Activated naive CD8-positive, alpha-beta T cell (primary cell): ENCODE results near the gene PSMD11.
"Not testable (repeated sequence)": the region's sequence is repeated elsewhere in the genome, so short reads cannot be mapped to it uniquely, and the experiment has no call there.

Experiments used
- H3K27ac Mint-ChIP-seq: one replicate; pipeline ENCODE4 v1.8.0; 2021; ENCODE audit warnings: mixed read lengths
- H3K27me3 Mint-ChIP-seq: one replicate; pipeline ENCODE4 v1.8.0; 2021; ENCODE audit warnings: mixed read lengths
- H3K36me3 Mint-ChIP-seq: one replicate; pipeline ENCODE4 v1.8.0; 2021; ENCODE audit warnings: mixed read lengths
- H3K4me1 Mint-ChIP-seq: one replicate; pipeline ENCODE4 v1.8.0; 2021; ENCODE audit warnings: low read depth, mixed read lengths
- H3K4me3 Mint-ChIP-seq: one replicate; pipeline ENCODE4 v1.8.0; 2021; ENCODE audit warnings: mild to moderate bottlenecking, mixed read lengths
- H3K9me3 Mint-ChIP-seq: one replicate; pipeline ENCODE4 v1.8.0; 2021; ENCODE audit warnings: low read depth, mixed read lengths

Gene PSMD11

DNA sequence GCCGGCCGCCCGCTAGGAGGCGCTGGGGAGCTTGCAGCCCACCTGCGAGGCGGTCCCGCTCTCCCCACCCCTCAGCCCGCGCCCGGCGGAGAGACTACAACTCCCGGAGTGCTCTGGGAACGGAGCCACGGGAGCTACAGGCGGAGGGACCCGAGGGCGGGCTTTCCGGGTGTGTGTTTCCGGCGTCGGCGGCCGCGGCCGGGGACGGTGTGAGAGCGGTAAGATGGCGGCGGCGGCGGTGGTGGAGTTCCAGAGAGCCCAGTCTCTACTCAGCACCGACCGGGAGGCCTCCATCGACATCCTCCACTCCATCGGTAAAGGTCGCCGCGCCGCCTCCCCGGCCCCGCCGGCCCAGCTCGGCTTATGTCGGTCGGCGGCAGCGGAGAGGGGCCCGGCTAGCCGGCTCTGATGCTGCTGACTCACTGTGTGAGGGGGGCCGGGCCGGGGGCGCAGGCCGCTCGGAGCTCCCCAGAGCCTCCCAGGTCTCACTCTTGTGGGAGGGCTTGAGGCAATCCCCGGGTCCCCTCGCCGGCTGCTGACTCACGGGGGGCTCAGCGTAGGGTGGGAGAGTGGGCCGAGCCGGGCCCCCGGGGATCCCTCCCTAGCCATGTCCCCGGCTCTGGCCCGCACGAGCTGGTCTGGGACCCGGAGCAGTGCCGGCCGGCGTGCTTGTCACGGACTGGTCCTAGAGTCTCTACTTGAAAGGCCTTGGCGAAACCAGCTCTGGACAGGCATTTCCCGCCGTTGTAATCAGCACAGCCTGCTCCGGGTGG, at the start of gene PSMD11:
TSS of gene PSMD11 (plus strand) at position 210 of the 773 bp plus-strand sequence. CDS start at position 224, 14 bp downstream.
- Mint-ChIP-seq H3K4me3 (peak within 1 kb of the TSS; percentile 93), H3K27ac (peak within 1 kb of the TSS; percentile 89), H3K27me3 (peaks cover 1% of the 10 kb centered on the region), H3K36me3 (peaks cover 7% of the 10 kb centered on the region), H3K4me1 (peaks cover 32% of the 10 kb centered on the region), H3K9me3 (no peaks in the 10 kb centered on the region)

DNA sequence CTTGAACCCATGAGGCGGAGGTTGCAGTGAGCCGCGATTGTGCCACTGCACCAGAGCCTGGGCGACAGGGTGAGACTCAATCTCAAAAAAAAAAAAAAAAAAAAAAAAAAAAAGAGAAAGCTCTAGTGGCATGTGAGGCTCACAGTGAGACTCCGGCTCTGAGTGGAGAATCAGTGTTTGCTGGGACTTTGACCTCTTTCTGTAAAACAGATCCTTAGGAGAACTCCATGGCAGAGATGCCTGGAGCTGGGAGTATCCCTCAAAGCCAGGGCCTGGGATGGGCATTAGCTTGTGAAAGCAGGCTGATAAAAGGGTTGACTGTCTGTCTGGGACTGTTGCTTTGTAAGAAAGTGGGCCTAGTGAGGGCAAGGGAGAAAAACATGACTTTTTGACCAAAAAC, 48.0 kb upstream of the PSMD11 start:
- H3K4me1 Mint-ChIP-seq, result peaks cover 12% of the 10 kb centered on the region
- no peaks in the 10 kb centered on the region for H3K36me3 Mint-ChIP-seq
- no peaks in the 10 kb centered on the region for H3K27me3 Mint-ChIP-seq
- H3K27ac Mint-ChIP-seq, result no peak overlapping the region
- H3K9me3 Mint-ChIP-seq, result no peaks in the 10 kb centered on the region
- H3K4me3 Mint-ChIP-seq, result no peak overlapping the region

DNA sequence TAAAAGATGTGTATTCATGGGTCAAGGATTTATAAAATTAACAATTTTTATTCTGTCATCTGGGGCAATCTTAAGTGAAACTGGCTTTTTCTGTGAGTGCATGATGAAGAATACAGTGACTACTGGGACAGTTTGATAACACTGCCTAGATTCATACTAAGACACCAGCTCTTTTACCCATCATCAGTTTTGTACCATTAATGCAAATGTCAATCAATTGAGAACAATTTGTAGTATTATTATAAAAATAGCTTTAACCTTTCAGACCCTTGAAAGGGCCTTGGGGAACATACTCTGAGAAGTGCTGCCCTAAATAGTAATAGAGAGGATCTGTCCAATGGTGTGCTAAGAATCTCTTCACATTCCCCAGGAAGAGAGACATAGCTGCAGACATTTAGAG, 45.4 kb upstream of the PSMD11 start:
- no peaks in the 10 kb centered on the region for H3K9me3 Mint-ChIP-seq
- no peaks in the 10 kb centered on the region for H3K27me3 Mint-ChIP-seq
- peaks cover 12% of the 10 kb centered on the region for H3K4me1 Mint-ChIP-seq
- H3K36me3 Mint-ChIP-seq, result no peaks in the 10 kb centered on the region
- no peak overlapping the region for H3K4me3 Mint-ChIP-seq
- no peak overlapping the region for H3K27ac Mint-ChIP-seq

DNA sequence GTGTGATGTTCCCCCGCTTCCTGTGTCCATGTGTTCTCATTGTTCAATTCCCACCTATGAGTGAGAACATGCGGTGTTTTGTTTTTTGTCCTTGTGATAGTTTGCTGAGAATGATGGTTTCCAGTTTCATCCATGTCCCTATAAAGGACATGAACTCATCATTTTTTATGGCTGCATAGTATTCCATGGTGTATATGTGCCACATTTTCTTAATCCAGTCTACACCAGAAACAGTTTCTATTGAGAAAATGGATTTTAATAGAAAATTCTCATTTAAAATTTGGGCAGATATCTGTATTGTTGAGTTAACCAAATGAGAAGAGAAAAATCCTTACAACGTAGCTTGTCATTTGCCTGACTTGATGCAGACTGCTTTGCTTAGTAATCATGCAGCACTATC, 34.2 kb upstream of the PSMD11 start:
- not testable (repeated sequence) for H3K36me3 Mint-ChIP-seq, H3K4me3 Mint-ChIP-seq, H3K27ac Mint-ChIP-seq, H3K27me3 Mint-ChIP-seq, H3K9me3 Mint-ChIP-seq, H3K4me1 Mint-ChIP-seq

GRCh38 chr17:32426894-32427293, 17.4 kb upstream of the PSMD11 start:
- H3K4me3 Mint-ChIP-seq, result no peak overlapping the region
- no peaks in the 10 kb centered on the region for H3K4me1 Mint-ChIP-seq
- no peaks in the 10 kb centered on the region for H3K27me3 Mint-ChIP-seq
- H3K27ac Mint-ChIP-seq, result no peak overlapping the region
- peaks cover 12% of the 10 kb centered on the region for H3K36me3 Mint-ChIP-seq
- H3K9me3 Mint-ChIP-seq, result peaks cover 11% of the 10 kb centered on the region

DNA sequence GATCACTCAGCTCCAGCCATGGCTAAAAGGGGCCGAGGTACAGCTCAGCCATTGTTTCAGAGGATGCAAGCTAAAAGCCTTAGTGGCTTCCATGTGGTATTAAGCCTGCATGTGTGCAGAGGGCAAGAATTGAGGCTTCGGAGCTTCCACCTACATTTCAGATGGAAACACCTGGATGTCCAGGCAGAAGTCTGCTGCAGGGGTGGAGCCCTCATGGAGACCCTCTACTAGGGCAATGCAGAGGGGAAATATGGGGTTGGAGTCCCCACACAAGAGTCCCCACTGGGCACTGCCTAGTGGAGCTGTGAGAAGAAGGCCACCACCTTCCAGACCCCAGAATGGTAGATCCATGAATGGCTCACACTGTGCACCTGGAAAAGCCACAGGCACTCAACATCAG, 14.7 kb upstream of the PSMD11 start:
- H3K4me1 Mint-ChIP-seq, result no peaks in the 10 kb centered on the region

DNA sequence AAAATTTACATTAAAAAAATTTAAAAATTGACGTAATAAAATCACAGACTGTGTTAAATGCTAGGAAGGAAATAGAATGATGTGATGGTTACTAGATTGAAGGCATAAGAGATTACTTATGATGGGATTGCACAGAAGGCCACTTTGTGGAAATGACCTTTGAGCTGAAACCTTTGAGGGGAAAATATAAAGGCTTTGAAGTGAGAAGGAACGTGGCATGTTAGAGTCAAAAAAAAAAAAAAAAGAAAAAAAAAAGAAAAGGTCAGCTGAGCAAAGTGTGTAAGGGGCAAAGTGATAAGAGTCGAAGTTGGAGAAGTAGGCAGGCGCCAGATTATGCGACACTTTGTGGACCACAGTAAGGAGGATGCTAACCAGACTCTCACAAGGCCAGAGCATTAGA, 3.6 kb upstream of the PSMD11 start:
- Mint-ChIP-seq H3K4me1 (peaks cover 9% of the 10 kb centered on the region), H3K27ac (no peak overlapping the region), H3K9me3 (no peaks in the 10 kb centered on the region), H3K27me3 (peaks cover 4% of the 10 kb centered on the region), H3K4me3 (no peak overlapping the region), H3K36me3 (no peaks in the 10 kb centered on the region)

More for the DNA sequence above, 14.7 kb upstream of the PSMD11 start:
- Mint-ChIP-seq H3K27ac (no peak overlapping the region), H3K27me3 (no peaks in the 10 kb centered on the region), H3K36me3 (peaks cover 14% of the 10 kb centered on the region), H3K4me3 (no peak overlapping the region), H3K9me3 (peaks cover 11% of the 10 kb centered on the region)

DNA sequence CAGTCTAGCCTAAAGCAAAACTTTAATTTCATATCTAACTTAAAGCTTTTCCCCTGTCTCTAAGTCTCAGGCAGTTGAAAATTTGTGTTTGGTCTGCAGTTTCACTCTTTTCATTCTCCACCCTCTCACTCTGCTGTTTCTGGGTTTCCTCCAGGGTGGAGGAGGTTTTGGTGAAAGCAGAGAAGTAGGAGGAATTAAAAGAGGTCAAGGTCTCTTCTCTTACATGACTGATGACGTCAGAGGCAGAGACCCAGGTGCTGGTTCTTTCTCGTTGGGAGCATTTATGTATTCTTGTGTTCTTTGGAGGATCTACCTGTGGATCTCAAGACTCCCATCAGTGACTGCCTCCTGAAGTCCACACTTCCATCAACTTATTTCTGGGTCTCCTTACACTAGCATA, 2.4 kb upstream of the PSMD11 start:
- peaks cover 4% of the 10 kb centered on the region for H3K27me3 Mint-ChIP-seq
- no peak overlapping the region for H3K27ac Mint-ChIP-seq
- H3K4me3 Mint-ChIP-seq, result no peak overlapping the region
- H3K9me3 Mint-ChIP-seq, result no peaks in the 10 kb centered on the region
- H3K4me1 Mint-ChIP-seq, result peaks cover 21% of the 10 kb centered on the region
- peaks cover 3% of the 10 kb centered on the region for H3K36me3 Mint-ChIP-seq

GRCh38 chr17:32443827-32444300, 446 bp upstream of the PSMD11 start:
- H3K4me1 Mint-ChIP-seq, result peaks cover 30% of the 10 kb centered on the region
- peak overlapping the region; percentile 84 for H3K27ac Mint-ChIP-seq
- peak overlapping the region; percentile 93 for H3K4me3 Mint-ChIP-seq

GRCh38 chr17:32445074-32445415, 735 bp downstream of the PSMD11 start:
- H3K9me3 Mint-ChIP-seq, result no peaks in the 10 kb centered on the region
- H3K4me1 Mint-ChIP-seq, result peaks cover 37% of the 10 kb centered on the region
- H3K27ac Mint-ChIP-seq, result peak overlapping the region; percentile 89
- peak overlapping the region; percentile 93 for H3K4me3 Mint-ChIP-seq
- peaks cover 1% of the 10 kb centered on the region for H3K27me3 Mint-ChIP-seq
- peaks cover 10% of the 10 kb centered on the region for H3K36me3 Mint-ChIP-seq

More at GRCh38 chr17:32443827-32444300, 446 bp upstream of the PSMD11 start:
- Mint-ChIP-seq H3K27me3 (peaks cover 1% of the 10 kb centered on the region), H3K9me3 (no peaks in the 10 kb centered on the region), H3K36me3 (peaks cover 5% of the 10 kb centered on the region)

- Mint-ChIP-seq H3K27me3 (peaks cover 1% of the 10 kb centered on the region), H3K4me3 (peak overlapping the region; percentile 93), H3K36me3 (peaks cover 11% of the 10 kb centered on the region), H3K9me3 (no peaks in the 10 kb centered on the region), H3K27ac (peak overlapping the region; percentile 89), H3K4me1 (peaks cover 39% of the 10 kb centered on the region)
These were observed 1.2 kb downstream of the PSMD11 start for GRCh38 chr17:32445497-32445896.

DNA sequence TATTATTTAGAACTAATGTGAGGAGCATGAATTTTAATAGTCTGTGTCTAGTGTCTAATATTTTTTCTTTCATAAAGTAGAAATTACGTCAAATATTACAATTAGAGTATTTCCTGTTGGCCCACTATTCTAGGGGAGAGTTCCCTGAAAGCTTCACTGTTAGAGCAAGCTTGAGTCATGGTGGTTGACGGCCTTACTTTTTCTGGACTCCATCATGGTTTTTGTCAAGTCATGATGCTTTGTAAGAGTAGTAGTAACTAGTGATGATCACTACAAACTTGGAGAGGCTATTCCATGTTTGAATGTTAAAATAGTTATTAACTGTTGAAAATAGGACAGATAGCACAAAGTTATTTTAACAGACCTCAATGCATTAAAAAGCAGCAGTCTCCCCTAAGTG, 1.7 kb downstream of the PSMD11 start:
- Mint-ChIP-seq H3K36me3 (peaks cover 12% of the 10 kb centered on the region), H3K4me1 (peaks cover 41% of the 10 kb centered on the region), H3K9me3 (no peaks in the 10 kb centered on the region), H3K4me3 (peak overlapping the region; percentile 93), H3K27me3 (peaks cover 1% of the 10 kb centered on the region), H3K27ac (peak overlapping the region; percentile 89)

DNA sequence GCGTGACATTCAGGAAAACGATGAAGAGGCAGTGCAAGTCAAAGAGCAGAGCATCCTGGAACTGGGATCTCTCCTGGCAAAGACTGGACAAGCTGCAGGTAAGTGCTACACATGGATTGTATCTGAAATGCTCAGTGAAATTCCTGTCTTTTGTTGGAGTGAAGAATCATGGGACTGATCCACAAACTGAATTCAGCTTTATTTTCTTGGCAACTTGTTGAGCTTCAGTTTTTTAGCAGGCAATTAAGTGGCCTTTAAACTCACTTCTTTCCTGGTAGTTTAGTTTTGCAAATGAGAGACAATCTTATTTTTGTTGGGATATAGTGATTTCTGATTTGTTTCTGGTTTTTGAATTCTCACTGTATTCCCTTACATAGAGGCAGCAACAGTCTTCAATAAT, 2.6 kb downstream of the PSMD11 start:
- peaks cover 1% of the 10 kb centered on the region for H3K27me3 Mint-ChIP-seq
- H3K9me3 Mint-ChIP-seq, result no peaks in the 10 kb centered on the region
- peaks cover 14% of the 10 kb centered on the region for H3K36me3 Mint-ChIP-seq
- H3K27ac Mint-ChIP-seq, result peak overlapping the region; percentile 10
- H3K4me1 Mint-ChIP-seq, result peaks cover 47% of the 10 kb centered on the region
- H3K4me3 Mint-ChIP-seq, result peak overlapping the region; percentile 93

DNA sequence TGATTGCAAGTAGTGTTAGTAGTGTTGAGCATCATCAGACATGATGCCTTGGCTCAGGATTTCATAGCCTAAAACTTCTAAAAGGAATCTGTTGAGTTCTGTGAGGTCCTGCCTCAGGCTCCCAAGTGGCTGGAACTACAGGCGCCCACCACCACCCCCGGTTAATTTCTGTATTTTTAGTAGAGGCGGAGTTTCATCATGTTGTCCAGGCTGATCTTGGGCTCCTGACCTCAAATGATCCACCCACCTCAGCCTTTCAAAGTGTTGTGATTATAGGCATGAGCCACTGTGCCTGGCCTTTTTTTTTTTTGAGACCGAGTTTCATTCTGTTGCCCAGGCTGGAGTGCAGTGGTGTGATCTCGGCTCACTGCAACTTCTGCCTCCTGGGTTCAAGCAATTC, 5.7 kb downstream of the PSMD11 start:
- H3K27me3 Mint-ChIP-seq, result no peaks in the 10 kb centered on the region
- H3K27ac Mint-ChIP-seq, result no peak overlapping the region
- H3K4me3 Mint-ChIP-seq, result no peak overlapping the region
- peaks cover 67% of the 10 kb centered on the region for H3K4me1 Mint-ChIP-seq
- peaks cover 24% of the 10 kb centered on the region for H3K36me3 Mint-ChIP-seq
- no peaks in the 10 kb centered on the region for H3K9me3 Mint-ChIP-seq

DNA sequence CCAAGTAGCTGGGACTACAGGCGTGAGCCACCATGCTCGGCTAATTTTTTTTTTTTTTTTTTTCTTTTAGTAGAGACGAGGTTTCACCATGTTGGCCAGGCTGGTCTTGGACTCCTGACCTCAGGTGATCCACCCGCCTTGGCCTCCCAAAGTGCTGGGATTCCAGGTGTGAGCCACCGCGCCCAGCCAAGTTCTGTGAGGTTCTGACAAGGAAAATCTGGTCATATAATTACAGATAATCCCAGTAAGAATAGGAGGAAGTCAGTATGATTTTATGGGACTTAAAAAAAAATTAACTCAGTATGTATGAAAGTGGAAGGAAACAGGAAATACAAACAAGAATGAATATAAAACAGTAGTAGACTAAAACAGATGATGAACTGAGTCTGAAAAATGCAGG, 6.1 kb downstream of the PSMD11 start:
- H3K36me3 Mint-ChIP-seq, result peaks cover 27% of the 10 kb centered on the region

GRCh38 chr17:32451879-32452278, 7.6 kb downstream of the PSMD11 start:
- Mint-ChIP-seq H3K36me3 (peaks cover 25% of the 10 kb centered on the region), H3K4me1 (peaks cover 56% of the 10 kb centered on the region), H3K27me3 (no peaks in the 10 kb centered on the region), H3K9me3 (no peaks in the 10 kb centered on the region), H3K27ac (no peak overlapping the region), H3K4me3 (no peak overlapping the region)

More for the DNA sequence above, 6.1 kb downstream of the PSMD11 start:
- H3K9me3 Mint-ChIP-seq, H3K27me3 Mint-ChIP-seq, H3K4me3 Mint-ChIP-seq, H3K27ac Mint-ChIP-seq: not testable (repeated sequence)
- H3K4me1 Mint-ChIP-seq, result peaks cover 68% of the 10 kb centered on the region
